HepG2 (cell line): ENCODE measurements around the gene NAIF1. TPM values are rescaled to one million over a fixed set of nuclear protein-coding genes. Genes with fewer than 3 reads are reported as not detected.
A peak's percentile ranks its signal among the peaks of the same experiment; 100 is the strongest.

ENCODE experiments used
- AKAP8 ChIP-seq: sonication (generic); formaldehyde crosslinking; IDR thresholded peaks from 2 replicates; pipeline ENCODE4 v1.5.1; 2020; ENCODE audit warnings: mild to moderate bottlenecking, missing genetic modification reagents
- CREBL2 ChIP-seq: sonication (generic); formaldehyde crosslinking; IDR thresholded peaks from 2 replicates; pipeline ENCODE4 v1.8.1; 2023; ENCODE audit warnings: missing genetic modification reagents, mild to moderate bottlenecking, borderline replicate concordance
- HBP1 ChIP-seq: IDR thresholded peaks from 2 replicates; pipeline ENCODE4 v1.6.1; 2016; ENCODE audit warnings: low read depth, control low read depth
- HOXA5 ChIP-seq: sonication (generic); formaldehyde crosslinking; IDR thresholded peaks from 2 replicates; pipeline ENCODE4 v1.4.0; 2020; ENCODE audit warnings: missing genetic modification reagents
- IKZF1 ChIP-seq: fragments of 450-650 bp; IDR thresholded peaks from 2 replicates; pipeline ENCODE4 v1.7.1; 2016
- JARID2 ChIP-seq: sonication (generic); formaldehyde crosslinking; IDR thresholded peaks from 2 replicates; pipeline ENCODE4 v1.8.1; 2023; ENCODE audit warnings: missing genetic modification reagents, inconsistent platforms; ENCODE audit not compliant: insufficient replicate concordance
- KIAA2018 ChIP-seq: sonication (generic); formaldehyde crosslinking; IDR thresholded peaks from 2 replicates; pipeline ENCODE4 v1.5.0; 2020; ENCODE audit warnings: mild to moderate bottlenecking, missing genetic modification reagents, borderline replicate concordance
- MED1 ChIP-seq: sonication (generic); formaldehyde crosslinking; IDR thresholded peaks from 2 replicates; pipeline ENCODE4 v1.4.0; 2020; ENCODE audit warnings: missing genetic modification reagents
- NFYC ChIP-seq: IDR thresholded peaks from 2 replicates; pipeline ENCODE4 v1.6.1; 2016; ENCODE audit warnings: missing genetic modification reagents, missing compliant biosample characterization
- TERF1 ChIP-seq: sonication (generic); formaldehyde crosslinking; IDR thresholded peaks from 2 replicates; pipeline ENCODE4 v1.8.0; 2022; ENCODE audit warnings: mild to moderate bottlenecking, missing genetic modification reagents, moderate library complexity
- ZBTB42 ChIP-seq: sonication (generic); formaldehyde crosslinking; IDR thresholded peaks from 2 replicates; pipeline ENCODE4 v1.5.0; 2020; ENCODE audit warnings: mild to moderate bottlenecking, missing genetic modification reagents
- ZNF430 ChIP-seq: sonication (generic); formaldehyde crosslinking; IDR thresholded peaks from 2 replicates; pipeline ENCODE4 v1.9.0; 2021; ENCODE audit warnings: mild to moderate bottlenecking, missing genetic modification reagents
- ZNF451 ChIP-seq: sonication (generic); formaldehyde crosslinking; IDR thresholded peaks from 2 replicates; pipeline ENCODE4 v1.5.0; 2020; ENCODE audit warnings: mild to moderate bottlenecking, missing genetic modification reagents
- ZNF510 ChIP-seq: sonication (generic); formaldehyde crosslinking; IDR thresholded peaks from 2 replicates; pipeline ENCODE4 v1.4.0; 2020; ENCODE audit warnings: low read depth, mild to moderate bottlenecking, missing genetic modification reagents
- ZNF530 ChIP-seq: sonication (generic); formaldehyde crosslinking; IDR thresholded peaks from 2 replicates; pipeline ENCODE4 v1.5.0; 2020; ENCODE audit warnings: low read depth, mild to moderate bottlenecking, missing genetic modification reagents
- ZNF710 ChIP-seq: sonication (generic); formaldehyde crosslinking; IDR thresholded peaks from 2 replicates; pipeline ENCODE4 v1.5.0; 2020; ENCODE audit warnings: mild to moderate bottlenecking, missing genetic modification reagents, borderline replicate concordance
- ZSCAN22 ChIP-seq: sonication (generic); formaldehyde crosslinking; IDR thresholded peaks from 2 replicates; pipeline ENCODE4 v1.4.0; 2020; ENCODE audit warnings: mild to moderate bottlenecking, missing genetic modification reagents
- polyA plus RNA-seq, 8 experiments: library from polyadenylated mRNA; depleted of rRNA in 3 of 8; stranded (reverse) in 7 of 8; unstranded in 1 of 8; fragments of >200 nt; fragmentation: Illumina TruSeq in 4 of 8; extraction: Trizol in 4 of 8; gene quantifications; 2 replicates each; pipeline versions ENCODE4 v1.2.1 to v1.2.3, GENCODE V29; 2011 to 2016; ENCODE audit warnings: low read depth in 4 of 8, missing spikeins in 1 of 8, mixed read lengths in 1 of 8; ENCODE audit not compliant: insufficient read depth in 1 of 8
- total RNA-seq, 5 experiments: library from RNA; depleted of rRNA; stranded (reverse); fragments of >200 nt; fragmentation: Illumina TruSeq; extraction: Trizol; gene quantifications; 2 replicates each; pipeline ENCODE4 v1.2.3, GENCODE V29; 2016; ENCODE audit warnings: low read depth in 1 of 5

NAIF1 gene
- total and polyA plus RNA-seq, 2 of the 13 experiments (the other 11 are each of a cell fraction or from before 2014, with no cell fraction given), result 6.0 to 6.9 TPM

GRCh38 chr9:128073253-128073886 lies 6.2 kb upstream of the NAIF1 start (continued):
- TF ChIP-seq KIAA2018 (no peak), ZNF430 (CRISPR knock-in tag) (no peak), HOXA5 (CRISPR knock-in tag) (no peak), ZNF710 (CRISPR knock-in tag) (no peak), IKZF1 (no peak), ZNF451 (CRISPR knock-in tag) (no peak), JARID2 (no peak), HBP1 (CRISPR knock-in tag) (no peak), ZBTB42 (CRISPR knock-in tag) (no peak), AKAP8 (CRISPR knock-in tag) (no peak), ZNF530 (no peak), CREBL2 (CRISPR knock-in tag) (no peak), NFYC (CRISPR knock-in tag) (no peak), MED1 (CRISPR knock-in tag) (peak; percentile 53), TERF1 (CRISPR knock-in tag) (no peak), ZNF510 (CRISPR knock-in tag) (no peak), ZSCAN22 (CRISPR knock-in tag) (no peak)
